KMS-11 (cell line): Measurements from ENCODE around the gene COQ8B.

Experiments used
- H2AFZ ChIP-seq: fragments of 200-600 bp; sonication (generic); 2 replicates; pipeline ENCODE4 v1.6.1; 2016; ENCODE audit warnings: antibody characterized with exemption, mixed run types, low read depth
- H3K27ac ChIP-seq: fragments of 200-600 bp; sonication (generic); 2 replicates; pipeline ENCODE4 v1.6.1; 2016; ENCODE audit warnings: mild to moderate bottlenecking, mixed run types
- H3K27me3 ChIP-seq: fragments of 200-600 bp; sonication (generic); 2 replicates; pipeline ENCODE4 v1.6.1; 2017; ENCODE audit warnings: mild to moderate bottlenecking, low read depth, mixed run types, moderate library complexity; ENCODE audit not compliant: insufficient read depth
- H3K36me3 ChIP-seq: fragments of 200-600 bp; sonication (generic); 2 replicates; pipeline ENCODE4 v1.6.1; 2017; ENCODE audit warnings: mild to moderate bottlenecking, mixed run types; ENCODE audit not compliant: insufficient read depth
- H3K4me1 ChIP-seq: fragments of 200-600 bp; sonication (generic); 2 replicates; pipeline ENCODE4 v1.6.1; 2016; ENCODE audit warnings: mild to moderate bottlenecking, low read depth, mixed run types; ENCODE audit not compliant: poor library complexity, severe bottlenecking
- H3K4me2 ChIP-seq: fragments of 200-600 bp; sonication (generic); 2 replicates; pipeline ENCODE4 v1.7.0; 2016; ENCODE audit warnings: mild to moderate bottlenecking, mixed run types
- H3K4me3 ChIP-seq: fragments of 200-600 bp; sonication (generic); IDR thresholded peaks from 2 replicates; pipeline ENCODE4 v1.6.1; 2017; ENCODE audit warnings: low read depth, low read length, mixed read lengths; ENCODE audit not compliant: insufficient read depth
- H3K79me2 ChIP-seq: fragments of 200-600 bp; sonication (generic); 2 replicates; pipeline ENCODE4 v1.6.1; 2016; ENCODE audit warnings: low read depth, mixed run types; ENCODE audit not compliant: insufficient read depth
- H3K9ac ChIP-seq: fragments of 200-600 bp; sonication (generic); 2 replicates; pipeline ENCODE4 v1.6.1; 2016; ENCODE audit warnings: mild to moderate bottlenecking, mixed run types
- H4K20me1 ChIP-seq: fragments of 200-600 bp; sonication (generic); 2 replicates; pipeline ENCODE4 v1.6.1; 2016; ENCODE audit warnings: mild to moderate bottlenecking, mixed run types; ENCODE audit not compliant: insufficient read depth
- TF ChIP-seq, protein P1 (sequence below): fragments of 200-600 bp; sonication (generic); conservative IDR thresholded peaks from 2 replicates; pipeline ENCODE4 v1.6.1; 2017; ENCODE audit warnings: low read depth, mild to moderate bottlenecking, antibody characterized with exemption, low read length, moderate library complexity, mixed read lengths

COQ8B gene

DNA sequence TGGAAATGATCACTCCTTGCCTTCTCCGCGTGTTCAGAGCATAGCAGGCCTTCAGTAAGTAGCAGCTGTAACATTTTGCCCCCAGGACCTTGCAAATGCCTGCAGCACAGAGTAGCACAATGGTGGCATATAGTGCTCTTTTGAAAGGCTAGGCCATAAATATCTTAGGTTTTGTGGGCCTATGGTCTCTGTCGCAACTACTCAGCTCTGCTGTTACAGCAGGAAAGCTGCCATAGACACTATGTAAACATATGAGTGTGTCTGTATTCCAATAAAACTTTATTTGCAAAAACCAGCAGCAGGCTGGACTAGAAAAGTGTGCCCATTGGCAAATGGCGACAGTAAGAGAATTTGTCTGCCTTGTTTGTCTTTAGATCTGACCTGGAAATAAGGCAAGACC is 9.6 kb upstream of the COQ8B start:
- Histone ChIP-seq H3K4me3 (no peak overlapping the region), H3K79me2 (no peaks in the 10 kb centered on the region), H3K4me2 (no peak overlapping the region), H3K36me3 (no peaks in the 10 kb centered on the region), H3K27ac (no peak overlapping the region), H2AFZ (no peak overlapping the region), H4K20me1 (no peaks in the 10 kb centered on the region), H3K9ac (no peak overlapping the region), H3K27me3 (no peaks in the 10 kb centered on the region), H3K4me1 (no peaks in the 10 kb centered on the region)
- TF ChIP-seq, protein P1, sequence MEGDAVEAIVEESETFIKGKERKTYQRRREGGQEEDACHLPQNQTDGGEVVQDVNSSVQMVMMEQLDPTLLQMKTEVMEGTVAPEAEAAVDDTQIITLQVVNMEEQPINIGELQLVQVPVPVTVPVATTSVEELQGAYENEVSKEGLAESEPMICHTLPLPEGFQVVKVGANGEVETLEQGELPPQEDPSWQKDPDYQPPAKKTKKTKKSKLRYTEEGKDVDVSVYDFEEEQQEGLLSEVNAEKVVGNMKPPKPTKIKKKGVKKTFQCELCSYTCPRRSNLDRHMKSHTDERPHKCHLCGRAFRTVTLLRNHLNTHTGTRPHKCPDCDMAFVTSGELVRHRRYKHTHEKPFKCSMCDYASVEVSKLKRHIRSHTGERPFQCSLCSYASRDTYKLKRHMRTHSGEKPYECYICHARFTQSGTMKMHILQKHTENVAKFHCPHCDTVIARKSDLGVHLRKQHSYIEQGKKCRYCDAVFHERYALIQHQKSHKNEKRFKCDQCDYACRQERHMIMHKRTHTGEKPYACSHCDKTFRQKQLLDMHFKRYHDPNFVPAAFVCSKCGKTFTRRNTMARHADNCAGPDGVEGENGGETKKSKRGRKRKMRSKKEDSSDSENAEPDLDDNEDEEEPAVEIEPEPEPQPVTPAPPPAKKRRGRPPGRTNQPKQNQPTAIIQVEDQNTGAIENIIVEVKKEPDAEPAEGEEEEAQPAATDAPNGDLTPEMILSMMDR, result no peak

DNA sequence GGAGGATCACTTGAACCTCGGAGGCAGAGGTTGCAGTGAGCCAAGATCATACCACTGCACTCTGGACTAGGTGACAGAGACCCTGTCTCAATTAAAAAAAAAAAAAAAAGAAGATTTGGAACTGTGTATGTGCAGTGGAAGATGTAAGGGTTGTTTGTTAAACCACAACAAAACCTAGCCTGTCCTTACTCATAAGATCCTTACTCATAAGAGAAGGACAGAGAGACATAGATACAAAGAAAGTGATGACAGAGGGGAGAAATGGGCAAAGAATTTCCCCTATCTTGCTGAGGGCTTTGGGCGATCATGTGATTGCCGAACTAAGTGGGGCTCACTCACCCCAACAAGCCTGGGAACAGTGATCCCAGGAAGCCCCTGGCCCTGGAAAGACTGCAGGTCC is 8.2 kb upstream of the COQ8B start:
- Histone ChIP-seq H3K4me3 (no peak overlapping the region), H3K4me1 (peaks cover 9% of the 10 kb centered on the region), H3K27me3 (no peaks in the 10 kb centered on the region), H3K9ac (no peak overlapping the region), H3K36me3 (no peaks in the 10 kb centered on the region), H3K27ac (no peak overlapping the region), H2AFZ (no peak overlapping the region), H3K79me2 (no peaks in the 10 kb centered on the region), H3K4me2 (no peak overlapping the region), H4K20me1 (no peaks in the 10 kb centered on the region)
- TF ChIP-seq, protein P1, result no peak

DNA sequence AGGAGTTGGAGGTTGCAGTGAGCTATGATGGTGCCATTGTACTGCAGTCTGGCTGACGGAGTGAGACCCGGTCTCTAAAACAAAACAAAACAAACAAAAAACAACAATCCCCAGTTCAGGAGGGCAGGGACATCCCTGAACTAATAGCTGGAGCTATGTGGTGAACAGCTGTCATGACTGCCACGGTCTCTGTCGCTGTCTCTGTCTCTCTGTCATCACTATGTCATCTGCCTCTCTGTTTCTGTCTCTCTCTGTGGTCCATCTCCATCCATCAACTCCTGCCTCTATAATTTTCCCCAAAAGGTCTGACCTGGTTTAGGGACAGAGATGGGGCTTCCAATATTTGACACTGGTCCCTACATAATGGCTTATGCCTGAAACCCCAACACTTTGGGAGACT is 7.6 kb upstream of the COQ8B start:
- H3K4me1 ChIP-seq, result peaks cover 14% of the 10 kb centered on the region
- H2AFZ ChIP-seq, result no peak overlapping the region
- no peaks in the 10 kb centered on the region for H3K36me3 ChIP-seq
- H3K27me3 ChIP-seq, result no peaks in the 10 kb centered on the region
- no peak overlapping the region for H3K4me3 ChIP-seq
- H3K9ac ChIP-seq, result no peak overlapping the region
- TF ChIP-seq, protein P1, result no peak
- no peak overlapping the region for H3K4me2 ChIP-seq
- no peaks in the 10 kb centered on the region for H3K79me2 ChIP-seq
- H4K20me1 ChIP-seq, result no peaks in the 10 kb centered on the region
- no peak overlapping the region for H3K27ac ChIP-seq

DNA sequence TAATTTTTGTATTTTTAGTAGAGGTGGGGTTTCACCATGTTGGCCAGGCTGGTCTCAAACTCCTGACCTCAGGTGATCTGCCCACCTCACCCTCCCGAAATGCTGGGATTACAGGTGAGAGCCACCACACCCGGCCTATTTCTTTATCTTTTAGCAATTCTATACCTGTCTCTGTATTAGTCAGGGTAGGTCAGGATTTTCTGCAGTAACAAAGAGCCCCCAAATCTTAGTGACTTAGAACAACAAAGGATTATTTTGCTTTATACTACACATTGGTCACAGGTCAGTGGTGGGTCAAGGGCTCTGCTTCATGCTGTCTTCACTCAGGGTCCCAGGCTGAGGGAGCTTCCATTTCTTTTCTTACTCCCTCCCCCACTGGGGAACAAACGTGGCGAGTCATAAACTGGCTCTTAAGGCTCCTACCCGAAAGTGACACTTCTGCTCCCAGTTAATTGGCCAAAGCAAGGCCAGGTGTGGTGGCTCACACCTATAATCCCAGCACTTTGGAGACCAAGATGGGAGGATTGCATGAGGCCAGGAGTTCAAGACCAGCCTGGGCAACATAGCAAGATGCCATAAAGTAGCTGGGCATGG is 7.1 kb upstream of the COQ8B start:
- H3K36me3 ChIP-seq, result no peaks in the 10 kb centered on the region
- H3K4me3 ChIP-seq, result no peak overlapping the region
- H3K4me1 ChIP-seq, result peaks cover 20% of the 10 kb centered on the region
- TF ChIP-seq, protein P1, result no peak
- H4K20me1 ChIP-seq, result no peaks in the 10 kb centered on the region
- no peaks in the 10 kb centered on the region for H3K79me2 ChIP-seq
- H3K9ac ChIP-seq, result no peak overlapping the region
- H3K27ac ChIP-seq, result no peak overlapping the region
- no peak overlapping the region for H2AFZ ChIP-seq
- H3K4me2 ChIP-seq, result no peak overlapping the region
- no peaks in the 10 kb centered on the region for H3K27me3 ChIP-seq
